Activated CD4-positive, alpha-beta memory T cell treated with anti-CD3 and anti-CD28 coated beads, Interleukin-2, amount 10 ng/mL, durations not matched to agents 7 days and 5 days (primary cell): Measurements from ENCODE around the gene MLF1. TPM values are rescaled to one million over a fixed set of nuclear protein-coding genes. Genes with fewer than 3 reads are reported as not detected.

Experiments
- CTCF ChIA-PET: fragments of 350-600 bp; sonication (Branson Sonifier 250); formaldehyde crosslinking; loops from one replicate; lab custom pipeline; 2021; ENCODE audit warnings: antibody characterized with exemption, inconsistent platforms; lab: Charles Lee
- POLR2A ChIA-PET: fragments of 350-600 bp; sonication (Branson Sonifier 250); formaldehyde crosslinking; loops from one replicate; lab custom pipeline; 2021; ENCODE audit warnings: antibody characterized with exemption; lab: Charles Lee
- DNase-seq: peaks from one replicate; pipeline ENCODE4 v3.0.0-alpha.2; 2020
- H3K27ac Mint-ChIP-seq: one replicate; pipeline ENCODE4 v1.8.0; 2021; ENCODE audit warnings: mild to moderate bottlenecking, mixed read lengths
- H3K27me3 Mint-ChIP-seq: one replicate; pipeline ENCODE4 v1.8.0; 2021; ENCODE audit warnings: mixed read lengths
- H3K36me3 Mint-ChIP-seq: one replicate; pipeline ENCODE4 v1.8.0; 2021; ENCODE audit warnings: low read depth, mixed read lengths
- H3K4me1 Mint-ChIP-seq: one replicate; pipeline ENCODE4 v1.8.0; 2021; ENCODE audit warnings: mixed read lengths
- H3K4me3 Mint-ChIP-seq: one replicate; pipeline ENCODE4 v1.8.0; 2021; ENCODE audit warnings: mild to moderate bottlenecking, mixed read lengths
- H3K9me3 Mint-ChIP-seq: one replicate; pipeline ENCODE4 v1.8.0; 2021; ENCODE audit warnings: mixed read lengths
- total RNA-seq, 2 experiments: library from RNA; stranded (reverse); gene quantifications; one replicate each; pipeline ENCODE4 v1.2.3, GENCODE V29; 2021

The MLF1 gene
- total RNA-seq, 2 experiments from 2014 or later: 1.0 to 1.5 TPM

DNA sequence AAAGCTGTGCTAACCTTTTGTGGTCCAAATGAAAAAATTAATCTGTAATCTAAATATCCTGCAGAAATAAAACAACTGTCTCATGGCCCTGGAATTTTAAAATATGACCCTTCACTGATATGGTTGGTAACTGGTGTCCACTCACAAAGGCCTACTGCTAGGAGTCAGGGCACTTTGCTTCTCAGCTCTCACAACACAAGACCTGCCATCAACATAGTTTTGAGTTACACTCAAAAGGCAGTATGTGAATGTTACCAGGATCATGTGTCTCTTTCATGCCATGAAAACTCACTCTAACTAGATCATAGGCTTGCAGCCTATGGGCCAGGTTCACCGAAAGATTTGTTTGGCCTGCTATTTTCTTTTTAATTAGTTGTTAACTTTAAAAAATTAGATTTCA lies 10.0 kb upstream of the MLF1 start:
- POLR2A ChIA-PET: no interaction called here
- Mint-ChIP-seq H3K27me3 (peaks cover 4% of the 10 kb centered on the region), H3K4me3 (no peak overlapping the region), H3K9me3 (peaks cover 4% of the 10 kb centered on the region), H3K36me3 (no peaks in the 10 kb centered on the region), H3K27ac (no peak overlapping the region), H3K4me1 (no peaks in the 10 kb centered on the region)
- CTCF ChIA-PET: no interaction called here
- no peak for DNase-seq

- ChIA-PET POLR2A (no interaction called here), CTCF (no interaction called here)
- Mint-ChIP-seq H3K36me3 (no peaks in the 10 kb centered on the region), H3K4me1 (no peaks in the 10 kb centered on the region), H3K27ac (no peak overlapping the region), H3K9me3 (peaks cover 4% of the 10 kb centered on the region), H3K27me3 (peaks cover 7% of the 10 kb centered on the region), H3K4me3 (no peak overlapping the region)
- DNase-seq: no peak
Measured at GRCh38 chr3:158562674-158563073, 8.3 kb upstream of the MLF1 start.

DNA sequence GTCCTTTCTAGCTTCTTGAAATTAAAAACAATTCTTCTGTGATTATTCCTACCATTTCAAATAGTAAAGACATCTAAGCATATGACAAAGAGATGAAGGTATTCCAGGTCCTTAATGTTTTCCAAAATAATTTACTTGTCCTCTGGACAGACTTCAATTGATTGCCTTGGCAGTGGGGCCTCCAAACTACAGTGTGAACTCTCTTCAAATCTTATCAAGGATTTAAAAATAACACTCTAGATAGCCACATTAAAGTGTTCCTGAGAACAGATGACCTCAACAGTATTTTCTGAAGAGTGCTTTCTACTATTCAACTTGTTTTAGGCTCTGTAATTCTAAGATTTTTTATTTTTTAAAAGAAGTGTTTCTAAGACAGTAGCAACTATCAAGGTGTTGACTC lies 7.9 kb upstream of the MLF1 start:
- H3K27me3 Mint-ChIP-seq: peaks cover 7% of the 10 kb centered on the region
- H3K36me3 Mint-ChIP-seq: no peaks in the 10 kb centered on the region
- peaks cover 4% of the 10 kb centered on the region for H3K9me3 Mint-ChIP-seq
- no peak for DNase-seq
- H3K4me3 Mint-ChIP-seq: no peak overlapping the region
- H3K27ac Mint-ChIP-seq: no peak overlapping the region
- CTCF ChIA-PET: no interaction called here
- POLR2A ChIA-PET: no interaction called here
- H3K4me1 Mint-ChIP-seq: no peaks in the 10 kb centered on the region

DNA sequence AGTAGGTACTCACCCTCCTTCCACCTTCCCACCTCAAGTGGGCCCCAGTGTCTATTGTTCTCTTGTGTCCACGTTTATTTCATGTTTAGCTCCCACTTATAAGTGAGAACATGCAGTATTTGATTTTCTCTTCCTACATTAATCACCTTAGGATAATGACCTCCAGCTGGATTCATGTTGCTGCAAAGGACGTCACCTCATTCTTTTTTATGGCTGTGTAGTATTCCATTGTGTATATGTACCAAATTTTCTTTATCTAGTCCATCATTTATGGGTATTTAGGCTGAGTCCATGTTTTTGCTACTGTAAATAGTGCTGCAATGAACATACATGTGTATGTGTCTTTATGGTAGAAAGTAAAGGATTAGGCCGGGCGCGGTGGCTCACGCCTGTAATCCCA lies 5.9 kb upstream of the MLF1 start:
- Mint-ChIP-seq H3K9me3 (peaks cover 4% of the 10 kb centered on the region), H3K4me3 (no peak overlapping the region), H3K36me3 (no peaks in the 10 kb centered on the region), H3K27me3 (peaks cover 9% of the 10 kb centered on the region), H3K27ac (no peak overlapping the region), H3K4me1 (peaks cover 1% of the 10 kb centered on the region)
- POLR2A ChIA-PET: no interaction called here
- DNase-seq: no peak
- CTCF ChIA-PET: no interaction called here

- POLR2A ChIA-PET: interaction anchor here (1.4 kb wide), 1 partner anchor 76 kb away, joined by 5 read pairs; the partner anchor contains the start of gene GFM1
- H3K36me3 Mint-ChIP-seq: no peaks in the 10 kb centered on the region
- CTCF ChIA-PET: interaction anchor here (0.6 to 3.4 kb wide), 2 partner anchors 74 to 103 kb away, joined by 4 to 22 read pairs; partner anchors contain the start of gene GFM1
- H3K9me3 Mint-ChIP-seq: peaks cover 4% of the 10 kb centered on the region
- H3K4me3 Mint-ChIP-seq: no peak overlapping the region
- H3K27ac Mint-ChIP-seq: no peak overlapping the region
- peaks cover 21% of the 10 kb centered on the region for H3K27me3 Mint-ChIP-seq
- no peak for DNase-seq
- peaks cover 11% of the 10 kb centered on the region for H3K4me1 Mint-ChIP-seq
Measured at GRCh38 chr3:158568784-158569183, 2.2 kb upstream of the MLF1 start.

- peaks cover 4% of the 10 kb centered on the region for H3K9me3 Mint-ChIP-seq
- no peak overlapping the region for H3K27ac Mint-ChIP-seq
- POLR2A ChIA-PET: interaction anchor here (1.4 to 2.1 kb wide), 2 partner anchors 10 to 75 kb away, joined by 5 read pairs; partner anchors contain the start of gene GFM1
- H3K4me1 Mint-ChIP-seq: peaks cover 11% of the 10 kb centered on the region
- H3K4me3 Mint-ChIP-seq: no peak overlapping the region
- CTCF ChIA-PET: interaction anchor here (3.4 kb wide), 1 partner anchor 73 kb away, joined by 22 read pairs; the partner anchor contains the start of gene GFM1
- DNase-seq: no peak
- no peaks in the 10 kb centered on the region for H3K36me3 Mint-ChIP-seq
- peaks cover 21% of the 10 kb centered on the region for H3K27me3 Mint-ChIP-seq
Measured at GRCh38 chr3:158569794-158570193, 1.2 kb upstream of the MLF1 start.

GRCh38 chr3:158571969-158572765 lies 1.2 kb downstream of the MLF1 start:
- no peaks in the 10 kb centered on the region for H3K9me3 Mint-ChIP-seq
- no peak overlapping the region for H3K4me3 Mint-ChIP-seq
- no peaks in the 10 kb centered on the region for H3K36me3 Mint-ChIP-seq
- DNase-seq: no peak
- H3K4me1 Mint-ChIP-seq: peaks cover 11% of the 10 kb centered on the region
- no peak overlapping the region for H3K27ac Mint-ChIP-seq
- ChIA-PET CTCF (no interaction called here), POLR2A (no interaction called here)
- H3K27me3 Mint-ChIP-seq: peaks cover 18% of the 10 kb centered on the region

DNA sequence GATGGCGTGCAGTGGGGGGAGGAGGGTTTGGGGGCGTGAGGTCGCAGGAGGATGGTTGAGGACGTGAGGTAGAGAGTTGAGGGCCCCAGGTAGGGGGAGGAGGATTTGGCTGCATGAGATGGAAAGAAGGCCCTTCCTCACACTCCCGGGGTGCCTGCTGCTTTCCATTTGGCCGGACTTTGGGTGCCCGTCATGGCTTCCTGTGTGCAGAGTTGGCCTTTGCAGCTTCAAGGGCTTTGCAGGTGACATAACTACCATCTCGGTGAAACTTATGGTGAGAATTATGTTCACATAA lies 1.7 kb downstream of the MLF1 start:
- Mint-ChIP-seq H3K27me3 (peaks cover 16% of the 10 kb centered on the region), H3K27ac (no peak overlapping the region), H3K36me3 (no peaks in the 10 kb centered on the region), H3K9me3 (no peaks in the 10 kb centered on the region), H3K4me3 (no peak overlapping the region), H3K4me1 (peaks cover 11% of the 10 kb centered on the region)
- DNase-seq: no peak
- ChIA-PET CTCF (no interaction called here), POLR2A (no interaction called here)

- Mint-ChIP-seq H3K4me1 (peaks cover 11% of the 10 kb centered on the region), H3K27me3 (peaks cover 19% of the 10 kb centered on the region), H3K36me3 (no peaks in the 10 kb centered on the region), H3K4me3 (no peak overlapping the region), H3K9me3 (no peaks in the 10 kb centered on the region), H3K27ac (no peak overlapping the region)
- ChIA-PET CTCF (no interaction called here), POLR2A (no interaction called here)
- no peak for DNase-seq
Measured at GRCh38 chr3:158573714-158574113, 2.7 kb downstream of the MLF1 start.

DNA sequence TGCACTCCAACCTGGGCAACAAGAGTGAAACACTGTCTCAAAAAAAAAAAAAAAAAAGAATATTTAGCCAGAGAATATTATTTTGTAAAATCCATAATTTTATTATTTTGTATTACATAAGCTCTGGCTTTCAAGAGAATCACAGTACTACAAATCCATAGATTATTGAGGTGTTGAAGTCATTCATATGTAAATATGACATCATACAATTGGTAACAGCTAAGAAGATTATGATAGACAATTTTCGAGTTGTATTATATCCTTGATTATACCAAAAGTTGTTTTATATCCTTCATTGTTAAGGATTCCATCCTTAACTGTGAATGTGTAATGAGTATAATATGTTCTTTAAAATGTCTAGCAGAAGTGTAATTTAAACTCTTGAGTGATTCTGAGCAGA lies 3.7 kb downstream of the MLF1 start:
- CTCF ChIA-PET: interaction anchor here (0.7 kb wide), 1 partner anchor 11 kb away, joined by 3 read pairs; no protein-coding TSS in a partner anchor
- DNase-seq: no peak

GRCh38 chr3:158590223-158590622 lies 19.2 kb downstream of the MLF1 start:
- no peak for DNase-seq
- Mint-ChIP-seq H3K9me3 (no peaks in the 10 kb centered on the region), H3K4me1 (no peaks in the 10 kb centered on the region), H3K27ac (no peak overlapping the region), H3K27me3 (peaks cover 1% of the 10 kb centered on the region), H3K4me3 (no peak overlapping the region), H3K36me3 (no peaks in the 10 kb centered on the region)
- POLR2A ChIA-PET: no interaction called here
- CTCF ChIA-PET: interaction anchor here (1.2 kb wide), 1 partner anchor 54 kb away, joined by 4 read pairs; the partner anchor contains the start of gene GFM1

More for the DNA sequence above, 3.7 kb downstream of the MLF1 start:
- peaks cover 10% of the 10 kb centered on the region for H3K4me1 Mint-ChIP-seq
- H3K27ac Mint-ChIP-seq: no peak overlapping the region
- H3K27me3 Mint-ChIP-seq: peaks cover 17% of the 10 kb centered on the region
- H3K36me3 Mint-ChIP-seq: no peaks in the 10 kb centered on the region
- H3K9me3 Mint-ChIP-seq: no peaks in the 10 kb centered on the region
- no peak overlapping the region for H3K4me3 Mint-ChIP-seq
- POLR2A ChIA-PET: no interaction called here

- no peak for DNase-seq
- peaks cover 2% of the 10 kb centered on the region for H3K4me1 Mint-ChIP-seq
- ChIA-PET CTCF (no interaction called here), POLR2A (no interaction called here)
- H3K9me3 Mint-ChIP-seq: no peaks in the 10 kb centered on the region
- H3K27ac Mint-ChIP-seq: no peak overlapping the region
- H3K4me3 Mint-ChIP-seq: no peak overlapping the region
- H3K27me3 Mint-ChIP-seq: no peaks in the 10 kb centered on the region
- H3K36me3 Mint-ChIP-seq: no peaks in the 10 kb centered on the region
Measured at GRCh38 chr3:158600787-158601186, 29.8 kb downstream of the MLF1 start.

DNA sequence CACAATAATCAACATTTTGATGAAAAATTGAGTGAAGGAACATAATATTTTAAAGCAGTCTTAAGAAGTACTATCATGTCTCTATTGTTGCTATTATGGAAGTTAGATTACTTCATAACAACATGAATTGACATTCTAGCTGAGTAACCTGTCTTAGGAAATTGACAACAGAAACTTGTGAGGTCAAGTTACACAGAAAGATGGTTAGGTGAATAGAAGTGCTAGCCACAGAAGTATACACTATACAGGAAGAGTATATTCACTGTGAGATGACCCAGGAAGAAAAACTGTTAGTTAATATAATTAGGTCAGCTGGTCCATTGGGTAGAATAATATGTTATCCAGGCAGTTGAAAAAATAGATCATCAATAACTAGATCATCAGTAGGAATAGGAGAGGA lies 31.2 kb downstream of the MLF1 start:
- Mint-ChIP-seq H3K4me1 (peaks cover 2% of the 10 kb centered on the region), H3K27ac (no peak overlapping the region), H3K4me3 (no peak overlapping the region), H3K36me3 (no peaks in the 10 kb centered on the region), H3K9me3 (no peaks in the 10 kb centered on the region), H3K27me3 (no peaks in the 10 kb centered on the region)
- ChIA-PET CTCF (no interaction called here), POLR2A (no interaction called here)
- no peak for DNase-seq
